HepG2 (cell line): ENCODE measurements around the gene TIGD6. TPM values are rescaled to one million over a fixed set of nuclear protein-coding genes. Genes with fewer than 3 reads are reported as not detected.

Experiments used
- ELF4 ChIP-seq: sonication (generic); formaldehyde crosslinking; IDR thresholded peaks from 2 replicates; pipeline ENCODE4 v1.5.0; 2020; ENCODE audit warnings: missing genetic modification reagents, mild to moderate bottlenecking, moderate library complexity, borderline replicate concordance
- THYN1 ChIP-seq: sonication (generic); formaldehyde crosslinking; IDR thresholded peaks from 2 replicates; pipeline ENCODE4 v1.8.1; 2023; ENCODE audit warnings: low read depth, mild to moderate bottlenecking, moderate library complexity, missing genetic modification reagents, borderline replicate concordance
- TP53 ChIP-seq: sonication (generic); formaldehyde crosslinking; conservative IDR thresholded peaks from 2 replicates; pipeline ENCODE4 v1.4.0; 2020; ENCODE audit warnings: missing genetic modification reagents
- YEATS2 ChIP-seq: sonication (generic); formaldehyde crosslinking; IDR thresholded peaks from 2 replicates; pipeline ENCODE4 v1.4.0; 2020; ENCODE audit warnings: missing genetic modification reagents, borderline replicate concordance
- ZBTB10 ChIP-seq: sonication (generic); formaldehyde crosslinking; IDR thresholded peaks from 2 replicates; pipeline ENCODE4 v1.4.0; 2020; ENCODE audit warnings: missing genetic modification reagents, borderline replicate concordance
- ZBTB8A ChIP-seq: sonication (generic); formaldehyde crosslinking; IDR thresholded peaks from 2 replicates; pipeline ENCODE4 v1.4.0; 2020; ENCODE audit warnings: mild to moderate bottlenecking, low read depth, missing genetic modification reagents, borderline replicate concordance
- ZEB1 ChIP-seq: IDR thresholded peaks from 2 replicates; pipeline ENCODE4 v1.6.1; 2012; ENCODE audit warnings: mild to moderate bottlenecking, low read depth, inconsistent platforms; ENCODE audit not compliant: insufficient replicate concordance
- ZNF318 ChIP-seq: sonication (generic); formaldehyde crosslinking; IDR thresholded peaks from 2 replicates; pipeline ENCODE4 v1.4.0; 2020; ENCODE audit warnings: mild to moderate bottlenecking, missing genetic modification reagents
- ZNF749 ChIP-seq: sonication (generic); formaldehyde crosslinking; IDR thresholded peaks from 2 replicates; pipeline ENCODE4 v1.8.0; 2022; ENCODE audit warnings: mild to moderate bottlenecking, missing genetic modification reagents, moderate library complexity, borderline replicate concordance
- polyA plus RNA-seq, 8 experiments: library from polyadenylated mRNA; depleted of rRNA in 3 of 8; stranded (reverse) in 7 of 8; unstranded in 1 of 8; fragments of >200 nt; fragmentation: Illumina TruSeq in 4 of 8; extraction: Trizol in 4 of 8; gene quantifications; 2 replicates each; pipeline versions ENCODE4 v1.2.1 to v1.2.3, GENCODE V29; 2011 to 2016; ENCODE audit warnings: low read depth in 4 of 8, missing spikeins in 1 of 8, mixed read lengths in 1 of 8; ENCODE audit not compliant: insufficient read depth in 1 of 8
- total RNA-seq, 5 experiments: library from RNA; depleted of rRNA; stranded (reverse); fragments of >200 nt; fragmentation: Illumina TruSeq; extraction: Trizol; gene quantifications; 2 replicates each; pipeline ENCODE4 v1.2.3, GENCODE V29; 2016; ENCODE audit warnings: low read depth in 1 of 5

TIGD6 gene
- total and polyA plus RNA-seq, 2 of the 13 experiments (the other 11 are each of a cell fraction or from before 2014, with no cell fraction given) = 2.1 to 2.9 TPM

DNA sequence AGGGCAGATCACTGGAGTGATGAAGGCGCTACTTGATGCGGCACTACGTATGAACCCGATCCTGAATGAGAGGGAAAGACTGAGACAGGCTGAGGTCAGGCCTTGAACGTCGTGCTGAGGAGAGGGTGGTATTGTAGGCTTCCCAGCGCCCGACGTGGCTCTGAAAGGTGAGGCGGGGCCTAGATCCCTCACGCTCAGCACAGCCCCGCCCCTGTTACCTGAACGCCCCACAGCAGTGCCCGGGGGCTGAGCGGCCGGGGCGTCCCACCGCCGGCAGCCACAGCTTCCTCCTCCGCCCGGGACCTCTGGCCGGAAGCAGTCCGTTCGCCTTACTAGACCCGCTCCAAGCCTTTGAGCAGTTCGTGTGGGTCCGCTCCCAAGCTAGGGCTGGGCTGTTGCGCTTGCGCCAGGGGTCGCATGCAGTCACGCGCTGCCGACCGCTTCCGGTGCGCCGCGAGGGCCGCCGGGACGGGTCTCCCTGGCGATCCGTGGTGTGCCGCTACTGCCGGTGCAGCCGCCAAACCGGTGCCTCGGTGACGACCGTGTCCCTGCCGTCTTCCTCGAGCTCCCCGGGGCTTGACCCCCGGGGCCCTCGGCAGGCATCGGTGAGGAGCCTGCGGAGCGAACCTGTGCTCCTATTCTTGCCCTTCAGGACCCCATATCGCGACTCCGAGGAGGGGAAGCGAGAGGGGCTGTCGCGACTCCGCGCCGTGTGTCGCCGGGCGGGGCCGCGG, at the start of gene TIGD6, which contains the start of gene HMGXB3 (continued):
- TF ChIP-seq ZNF318 (CRISPR knock-in tag) (no peak), ZBTB10 (CRISPR knock-in tag) (no peak; the same call in 1 of the 2 replicates), ZBTB8A (no peak; the same call in 1 of the 2 replicates), TP53 (CRISPR knock-in tag) (no peak), ZNF749 (peak; percentile 90), ELF4 (CRISPR knock-in tag) (peak; percentile 51; the same call in 1 of the 2 replicates), ZEB1 (peak; percentile 80), THYN1 (CRISPR knock-in tag) (no peak), YEATS2 (CRISPR knock-in tag) (peak; percentile 97)
